Loucy (cell line): Measurements from ENCODE around the gene RIIAD1.

Source experiments
- EZH2phosphoT487 ChIP-seq: fragments of 200-600 bp; IDR thresholded peaks from 2 replicates; pipeline ENCODE4 v1.6.1; 2018; ENCODE audit warnings: antibody characterized with exemption, mild to moderate bottlenecking, moderate library complexity, borderline replicate concordance
- TF ChIP-seq, protein P1 (sequence below): fragments of 200-600 bp; sonication (generic); conservative IDR thresholded peaks from 2 replicates; pipeline ENCODE4 v1.5.1; 2014; ENCODE audit warnings: mild to moderate bottlenecking, antibody characterized with exemption, low read length

GRCh38 chr1:151705146-151705545 lies 16.2 kb upstream of the RIIAD1 start:
- TF ChIP-seq, protein P1, sequence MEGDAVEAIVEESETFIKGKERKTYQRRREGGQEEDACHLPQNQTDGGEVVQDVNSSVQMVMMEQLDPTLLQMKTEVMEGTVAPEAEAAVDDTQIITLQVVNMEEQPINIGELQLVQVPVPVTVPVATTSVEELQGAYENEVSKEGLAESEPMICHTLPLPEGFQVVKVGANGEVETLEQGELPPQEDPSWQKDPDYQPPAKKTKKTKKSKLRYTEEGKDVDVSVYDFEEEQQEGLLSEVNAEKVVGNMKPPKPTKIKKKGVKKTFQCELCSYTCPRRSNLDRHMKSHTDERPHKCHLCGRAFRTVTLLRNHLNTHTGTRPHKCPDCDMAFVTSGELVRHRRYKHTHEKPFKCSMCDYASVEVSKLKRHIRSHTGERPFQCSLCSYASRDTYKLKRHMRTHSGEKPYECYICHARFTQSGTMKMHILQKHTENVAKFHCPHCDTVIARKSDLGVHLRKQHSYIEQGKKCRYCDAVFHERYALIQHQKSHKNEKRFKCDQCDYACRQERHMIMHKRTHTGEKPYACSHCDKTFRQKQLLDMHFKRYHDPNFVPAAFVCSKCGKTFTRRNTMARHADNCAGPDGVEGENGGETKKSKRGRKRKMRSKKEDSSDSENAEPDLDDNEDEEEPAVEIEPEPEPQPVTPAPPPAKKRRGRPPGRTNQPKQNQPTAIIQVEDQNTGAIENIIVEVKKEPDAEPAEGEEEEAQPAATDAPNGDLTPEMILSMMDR = no peak
- no peak for TF ChIP-seq EZH2phosphoT487
